ENCODE data around the gene LFNG. TPM values are rescaled to one million over a fixed set of nuclear protein-coding genes. Genes with fewer than 3 reads are reported as not detected.

Gene LFNG
- total and polyA plus RNA-seq, 7 experiments from 2014 or later = 1.2 to 246 (median 120) TPM

- peaks cover 0 to 10% (median 0%) of the 10 kb centered on the region in 7 donors for H3K4me1 Mint-ChIP-seq
- no peak overlapping the region for H3K4me3 ChIP-seq (ENCODE audit: low read length)
- H3K27me3 Mint-ChIP-seq = peaks cover 0 to 3% (median 0%) of the 10 kb centered on the region in 5 donors
- POLR2A ChIA-PET = interaction anchor here (2.0 to 2.4 kb wide), 2 partner anchors 39 to 41 kb away, joined by 5 to 8 read pairs; no protein-coding TSS in a partner anchor
- ATAC-seq = no peak
- H3K4me1 ChIP-seq (ENCODE audit: control insufficient read depth in 2 of 2, insufficient read depth in 2 of 2, low read length in 2 of 2) = peaks cover 7 to 13% of the 10 kb centered on the region in 2 donors
- intact Hi-C loops (cut with micrococcal nuclease) = no loop called here
- H3K36me3 Mint-ChIP-seq = no peaks in the 10 kb centered on the region
- H3K4me3 Mint-ChIP-seq = no peak overlapping the region
- no peaks in the 10 kb centered on the region for H3K27me3 ChIP-seq (ENCODE audit: control insufficient read depth in 2 of 2, insufficient read depth in 2 of 2, low read length in 2 of 2)
- peaks cover 0 to 7% (median 0%) of the 10 kb centered on the region in 3 experiments for H3K9me3 ChIP-seq (ENCODE audit: control insufficient read depth in 2 of 3, low read length in 3 of 3)
- no peak overlapping the region for H3K27ac ChIP-seq (ENCODE audit: low read depth, low read length)
- no peak overlapping the region for H3K27ac Mint-ChIP-seq
- H3K9me3 Mint-ChIP-seq = peaks cover 0 to 8% (median 0%) of the 10 kb centered on the region in 11 donors
- DNase-seq = no peak
- CTCF ChIA-PET = no interaction called here
- H3K36me3 ChIP-seq (ENCODE audit: control insufficient read depth in 2 of 3, insufficient read depth in 3 of 3, low read length in 3 of 3) = no peaks in the 10 kb centered on the region
Measured at GRCh38 chr7:2481195-2481594, 38.4 kb upstream of the LFNG start.

- H3K27ac Mint-ChIP-seq = peak overlapping the region in 1 of 9 donors; percentile 33
- no peak overlapping the region for H3K4me3 Mint-ChIP-seq
- ChIA-PET POLR2A (interaction anchor here (0.7 to 1.7 kb wide), 3 partner anchors 10 to 40 kb away, joined by 3 to 5 read pairs (median 3); no protein-coding TSS in a partner anchor), CTCF (no interaction called here)
- peaks cover 0 to 8% (median 0%) of the 10 kb centered on the region in 11 donors for H3K9me3 Mint-ChIP-seq
- Histone ChIP-seq H3K27me3 (ENCODE audit: control insufficient read depth in 2 of 2, insufficient read depth in 2 of 2, low read length in 2 of 2) (no peaks in the 10 kb centered on the region), H3K4me3 (ENCODE audit: low read length) (no peak overlapping the region), H3K36me3 (ENCODE audit: control insufficient read depth in 2 of 3, insufficient read depth in 3 of 3, low read length in 3 of 3) (no peaks in the 10 kb centered on the region), H3K4me1 (ENCODE audit: control insufficient read depth in 2 of 2, insufficient read depth in 2 of 2, low read length in 2 of 2) (peaks cover 2 to 3% of the 10 kb centered on the region in 2 donors), H3K9me3 (ENCODE audit: control insufficient read depth in 2 of 3, low read length in 3 of 3) (peaks cover 0 to 7% (median 0%) of the 10 kb centered on the region in 3 experiments), H3K27ac (ENCODE audit: low read depth, low read length) (no peak overlapping the region)
- peaks cover 0 to 6% (median 0%) of the 10 kb centered on the region in 7 donors for H3K4me1 Mint-ChIP-seq
- peaks cover 0 to 4% (median 0%) of the 10 kb centered on the region in 5 donors for H3K27me3 Mint-ChIP-seq
- intact Hi-C loops (cut with micrococcal nuclease) = no loop called here
- no peaks in the 10 kb centered on the region for H3K36me3 Mint-ChIP-seq
- no peak for ATAC-seq
- DNase-seq = no peak
Measured at GRCh38 chr7:2482725-2483451, 36.7 kb upstream of the LFNG start.

GRCh38 chr7:2483494-2483893 lies 36.1 kb upstream of the LFNG start:
- H3K4me1 ChIP-seq (ENCODE audit: control insufficient read depth in 2 of 2, insufficient read depth in 2 of 2, low read length in 2 of 2) = no peaks in the 10 kb centered on the region
- DNase-seq (no peak), ATAC-seq (no peak)
- intact Hi-C loops (cut with micrococcal nuclease) = no loop called here
- ChIA-PET CTCF (no interaction called here), POLR2A (interaction anchor here (0.7 to 1.7 kb wide), 3 partner anchors 9 to 39 kb away, joined by 3 to 5 read pairs (median 3); no protein-coding TSS in a partner anchor)
- peaks cover 0 to 7% (median 0%) of the 10 kb centered on the region in 3 experiments for H3K9me3 ChIP-seq (ENCODE audit: control insufficient read depth in 2 of 3, low read length in 3 of 3)
- H3K27ac ChIP-seq (ENCODE audit: low read depth, low read length) = no peak overlapping the region
- Mint-ChIP-seq H3K4me3 (no peak overlapping the region), H3K4me1 (peaks cover 0 to 4% (median 0%) of the 10 kb centered on the region in 7 donors), H3K9me3 (peaks cover 0 to 8% (median 0%) of the 10 kb centered on the region in 11 donors), H3K27me3 (peaks cover 0 to 5% (median 0%) of the 10 kb centered on the region in 5 donors), H3K27ac (no peak overlapping the region), H3K36me3 (no peaks in the 10 kb centered on the region)
- H3K27me3 ChIP-seq (ENCODE audit: control insufficient read depth in 2 of 2, insufficient read depth in 2 of 2, low read length in 2 of 2) = no peaks in the 10 kb centered on the region
- no peaks in the 10 kb centered on the region for H3K36me3 ChIP-seq (ENCODE audit: control insufficient read depth in 2 of 3, insufficient read depth in 3 of 3, low read length in 3 of 3)
- H3K4me3 ChIP-seq (ENCODE audit: low read length) = no peak overlapping the region

- Mint-ChIP-seq H3K36me3 (no peaks in the 10 kb centered on the region), H3K9me3 (peaks cover 0 to 8% (median 0%) of the 10 kb centered on the region in 11 donors), H3K27ac (peak overlapping the region in 1 of 9 donors; percentile 5), H3K4me1 (peaks cover 0 to 12% (median 0%) of the 10 kb centered on the region in 7 donors), H3K4me3 (peak overlapping the region in 1 of 10 donors; percentile 8), H3K27me3 (peaks cover 0 to 10% (median 0%) of the 10 kb centered on the region in 5 donors)
- ATAC-seq (no peak), DNase-seq (no peak)
- no peaks in the 10 kb centered on the region for H3K27me3 ChIP-seq (ENCODE audit: control insufficient read depth in 2 of 2, insufficient read depth in 2 of 2, low read length in 2 of 2)
- H3K9me3 ChIP-seq (ENCODE audit: control insufficient read depth in 2 of 3, low read length in 3 of 3) = peaks cover 0 to 7% (median 0%) of the 10 kb centered on the region in 3 experiments
- no peak overlapping the region for H3K4me3 ChIP-seq (ENCODE audit: low read length)
- ChIA-PET CTCF (interaction anchor here (0.6 kb wide), 1 partner anchor 1429 kb away, joined by 3 read pairs; no protein-coding TSS in a partner anchor), POLR2A (no interaction called here)
- H3K27ac ChIP-seq (ENCODE audit: low read depth, low read length) = no peak overlapping the region
- H3K4me1 ChIP-seq (ENCODE audit: control insufficient read depth in 2 of 2, insufficient read depth in 2 of 2, low read length in 2 of 2) = no peaks in the 10 kb centered on the region
- no peaks in the 10 kb centered on the region for H3K36me3 ChIP-seq (ENCODE audit: control insufficient read depth in 2 of 3, insufficient read depth in 3 of 3, low read length in 3 of 3)
- intact Hi-C loops (cut with micrococcal nuclease) = no loop called here
Measured at GRCh38 chr7:2484868-2485267, 34.7 kb upstream of the LFNG start.

- DNase-seq (no peak), ATAC-seq (no peak)
- POLR2A ChIA-PET = interaction anchor here (0.6 to 1.2 kb wide), 2 partner anchors 10 to 1774 kb away, joined by 4 read pairs; no protein-coding TSS in a partner anchor
- Histone ChIP-seq H3K4me1 (ENCODE audit: control insufficient read depth in 2 of 2, insufficient read depth in 2 of 2, low read length in 2 of 2) (no peaks in the 10 kb centered on the region), H3K9me3 (ENCODE audit: control insufficient read depth in 2 of 3, low read length in 3 of 3) (peaks cover 0 to 5% (median 0%) of the 10 kb centered on the region in 3 experiments), H3K27ac (ENCODE audit: low read depth, low read length) (no peak overlapping the region), H3K27me3 (ENCODE audit: control insufficient read depth in 2 of 2, insufficient read depth in 2 of 2, low read length in 2 of 2) (no peaks in the 10 kb centered on the region), H3K4me3 (ENCODE audit: low read length) (no peak overlapping the region), H3K36me3 (ENCODE audit: control insufficient read depth in 2 of 3, insufficient read depth in 3 of 3, low read length in 3 of 3) (no peaks in the 10 kb centered on the region)
- Mint-ChIP-seq H3K9me3 (peaks cover 0 to 8% (median 0%) of the 10 kb centered on the region in 11 donors), H3K36me3 (no peaks in the 10 kb centered on the region), H3K4me3 (no peak overlapping the region), H3K27me3 (peaks cover 0 to 8% (median 7%) of the 10 kb centered on the region in 5 donors), H3K27ac (no peak overlapping the region), H3K4me1 (peaks cover 0 to 12% (median 0%) of the 10 kb centered on the region in 7 donors)
- CTCF ChIA-PET = no interaction called here
- intact Hi-C loops (cut with micrococcal nuclease) = no loop called here
Measured at GRCh38 chr7:2487586-2488271, 31.8 kb upstream of the LFNG start.

GRCh38 chr7:2488272-2488645 lies 31.3 kb upstream of the LFNG start:
- Mint-ChIP-seq H3K9me3 (peaks cover 0 to 5% (median 0%) of the 10 kb centered on the region in 11 donors), H3K4me1 (peaks cover 0 to 12% (median 0%) of the 10 kb centered on the region in 7 donors), H3K27ac (no peak overlapping the region), H3K27me3 (peaks cover 0 to 8% (median 7%) of the 10 kb centered on the region in 5 donors), H3K36me3 (no peaks in the 10 kb centered on the region), H3K4me3 (no peak overlapping the region)
- no peaks in the 10 kb centered on the region for H3K9me3 ChIP-seq (ENCODE audit: control insufficient read depth in 2 of 3, low read length in 3 of 3)
- no peaks in the 10 kb centered on the region for H3K4me1 ChIP-seq (ENCODE audit: control insufficient read depth in 2 of 2, insufficient read depth in 2 of 2, low read length in 2 of 2)
- H3K27me3 ChIP-seq (ENCODE audit: control insufficient read depth in 2 of 2, insufficient read depth in 2 of 2, low read length in 2 of 2) = no peaks in the 10 kb centered on the region
- ATAC-seq (no peak), DNase-seq (no peak)
- POLR2A ChIA-PET = interaction anchor here (1.2 kb wide), 1 partner anchor 10 kb away, joined by 4 read pairs; no protein-coding TSS in a partner anchor
- no peaks in the 10 kb centered on the region for H3K36me3 ChIP-seq (ENCODE audit: control insufficient read depth in 2 of 3, insufficient read depth in 3 of 3, low read length in 3 of 3)
- intact Hi-C loops (cut with micrococcal nuclease) = no loop called here
- CTCF ChIA-PET = no interaction called here
- H3K27ac ChIP-seq (ENCODE audit: low read depth, low read length) = no peak overlapping the region
- H3K4me3 ChIP-seq (ENCODE audit: low read length) = no peak overlapping the region
